Epithelial cell of proximal tubule (primary cell): ENCODE results near the gene PLSCR5. TPM values are rescaled to one million over a fixed set of nuclear protein-coding genes. Genes with fewer than 3 reads are reported as not detected.
A peak's percentile ranks its signal among the peaks of the same experiment; 100 is the strongest.

Source experiments
- DNase-seq: peaks from one replicate; pipeline ENCODE4 v3.0.0-alpha.2; 2011; ENCODE audit warnings: low read depth
- H3K4me3 ChIP-seq: 2 replicates; pipeline ENCODE4 v1.5.1; 2011; ENCODE audit warnings: low read depth, mild to moderate bottlenecking, low read length
- total RNA-seq: library from RNA; depleted of rRNA; stranded (reverse); fragments of >200 nt; gene quantifications from 2 replicates; pipeline ENCODE4 v1.2.3, GENCODE V29; 2015
- TF ChIP-seq, protein P1 (sequence below): conservative IDR thresholded peaks from 2 replicates; pipeline ENCODE4 v1.5.1; 2012; ENCODE audit warnings: low read depth, mild to moderate bottlenecking, low read length

Gene PLSCR5
- total RNA-seq, 1 donor from 2014 or later = not detected

DNA sequence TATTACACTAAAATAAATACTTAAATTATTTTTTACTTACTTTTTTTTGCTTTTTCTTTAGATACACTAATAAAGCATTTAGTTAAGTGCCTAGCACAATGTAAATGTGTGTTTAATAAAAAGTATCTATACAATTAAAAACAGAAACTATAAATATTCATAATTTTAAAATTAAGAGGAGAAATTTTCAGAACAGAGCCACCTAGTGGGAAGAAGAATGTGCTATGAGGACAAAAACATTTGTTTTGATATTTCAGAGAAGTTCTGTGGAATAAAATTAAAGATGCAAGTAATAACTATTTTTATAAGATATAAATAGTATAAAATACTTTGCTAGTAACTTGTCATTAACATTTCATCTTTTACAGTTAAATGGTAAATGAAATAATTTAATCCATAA is 33.6 kb upstream of the PLSCR5 start:
- TF ChIP-seq, protein P1, sequence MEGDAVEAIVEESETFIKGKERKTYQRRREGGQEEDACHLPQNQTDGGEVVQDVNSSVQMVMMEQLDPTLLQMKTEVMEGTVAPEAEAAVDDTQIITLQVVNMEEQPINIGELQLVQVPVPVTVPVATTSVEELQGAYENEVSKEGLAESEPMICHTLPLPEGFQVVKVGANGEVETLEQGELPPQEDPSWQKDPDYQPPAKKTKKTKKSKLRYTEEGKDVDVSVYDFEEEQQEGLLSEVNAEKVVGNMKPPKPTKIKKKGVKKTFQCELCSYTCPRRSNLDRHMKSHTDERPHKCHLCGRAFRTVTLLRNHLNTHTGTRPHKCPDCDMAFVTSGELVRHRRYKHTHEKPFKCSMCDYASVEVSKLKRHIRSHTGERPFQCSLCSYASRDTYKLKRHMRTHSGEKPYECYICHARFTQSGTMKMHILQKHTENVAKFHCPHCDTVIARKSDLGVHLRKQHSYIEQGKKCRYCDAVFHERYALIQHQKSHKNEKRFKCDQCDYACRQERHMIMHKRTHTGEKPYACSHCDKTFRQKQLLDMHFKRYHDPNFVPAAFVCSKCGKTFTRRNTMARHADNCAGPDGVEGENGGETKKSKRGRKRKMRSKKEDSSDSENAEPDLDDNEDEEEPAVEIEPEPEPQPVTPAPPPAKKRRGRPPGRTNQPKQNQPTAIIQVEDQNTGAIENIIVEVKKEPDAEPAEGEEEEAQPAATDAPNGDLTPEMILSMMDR = peak; percentile 57
- no peak overlapping the region for H3K4me3 ChIP-seq
- no peak for DNase-seq

DNA sequence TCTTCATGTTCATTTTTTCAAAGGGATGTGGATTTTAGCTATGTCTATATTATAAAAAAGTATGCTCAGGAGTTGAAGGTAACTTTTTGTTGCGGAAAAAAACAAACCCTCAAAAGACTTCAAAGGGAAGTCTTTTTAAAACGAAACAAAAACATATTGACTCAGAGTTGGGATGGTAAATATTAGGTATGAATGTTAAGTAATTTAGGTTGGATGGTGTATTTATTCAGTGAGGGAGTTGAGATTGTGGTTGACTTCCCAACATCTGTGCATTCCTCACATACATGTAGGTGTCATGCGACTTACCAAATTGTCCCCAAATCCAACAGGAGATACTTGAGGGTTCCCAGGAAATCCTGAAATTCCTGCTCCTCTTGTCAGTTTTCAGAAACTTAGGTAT is 32.7 kb upstream of the PLSCR5 start:
- no peak overlapping the region for H3K4me3 ChIP-seq
- DNase-seq = no peak
- TF ChIP-seq, protein P1 = no peak

DNA sequence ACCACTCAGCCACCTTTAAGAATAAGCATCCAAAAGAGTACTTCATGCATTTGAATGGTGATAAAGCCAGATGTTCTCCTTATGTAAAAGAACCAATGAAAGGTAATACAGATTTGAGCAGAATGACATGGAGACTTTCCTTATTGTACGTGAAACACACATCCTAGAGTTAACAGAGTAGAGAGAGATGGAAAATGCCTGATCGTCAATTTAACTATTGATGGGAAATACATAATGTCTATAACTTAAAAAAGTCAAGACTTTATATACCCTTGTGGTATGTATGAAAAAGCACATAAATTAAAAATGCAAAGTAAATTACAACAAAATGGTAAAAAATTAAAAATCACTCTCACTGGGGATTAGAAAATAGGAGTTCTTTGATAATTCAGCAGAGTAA is 31.7 kb upstream of the PLSCR5 start:
- H3K4me3 ChIP-seq = no peak overlapping the region
- DNase-seq = no peak
- TF ChIP-seq, protein P1 = no peak

DNA sequence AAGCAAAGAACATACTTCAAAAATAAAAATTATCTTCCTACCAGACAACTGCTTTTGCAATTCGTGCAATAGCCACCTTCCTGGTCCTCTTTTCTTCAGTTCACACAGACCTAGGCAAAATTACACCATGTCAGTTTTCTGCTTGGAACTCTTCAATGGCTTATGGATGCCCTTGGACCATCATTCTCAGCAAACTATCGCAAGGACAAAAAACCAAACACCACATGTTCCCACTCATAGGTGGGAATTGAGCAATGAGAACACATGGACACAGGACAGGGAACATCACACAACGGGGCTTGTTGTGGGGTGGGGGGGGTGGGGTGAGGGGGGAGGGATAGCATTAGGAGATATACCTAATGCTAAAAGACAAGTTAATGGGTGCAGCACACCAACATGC is 29.2 kb upstream of the PLSCR5 start:
- no peak overlapping the region for H3K4me3 ChIP-seq
- TF ChIP-seq, protein P1 = no peak
- no peak for DNase-seq

- no peak overlapping the region for H3K4me3 ChIP-seq
- TF ChIP-seq, protein P1 = no peak
- DNase-seq = no peak
Observed at GRCh38 chr3:146628671-146629070, 23.5 kb upstream of the PLSCR5 start.

GRCh38 chr3:146626403-146627122 is 21.4 kb upstream of the PLSCR5 start:
- TF ChIP-seq, protein P1 = no peak
- H3K4me3 ChIP-seq = no peak overlapping the region
- DNase-seq = no peak

- H3K4me3 ChIP-seq = peak overlapping the region; percentile 38
- TF ChIP-seq, protein P1 = no peak
- DNase-seq = peak; percentile 12
Observed at GRCh38 chr3:146625186-146625775, 20.1 kb upstream of the PLSCR5 start.
